K562 (cell line): ENCODE data around the gene PIP5KL1. TPM values are rescaled to one million over a fixed set of nuclear protein-coding genes. Genes with fewer than 3 reads are reported as not detected.

Experiments
- KDM5B ChIP-seq: fragments of 200-600 bp; sonication (generic); IDR thresholded peaks from 2 replicates; pipeline ENCODE4 v1.6.1; 2012; ENCODE audit warnings: low read depth, mild to moderate bottlenecking, moderate library complexity, low read length, control low read depth, inconsistent platforms; ENCODE audit not compliant: insufficient replicate concordance
- KLF1 ChIP-seq: fragments of 450-650 bp; IDR thresholded peaks from 2 replicates; pipeline ENCODE4 v1.6.1; 2016; ENCODE audit warnings: missing genetic modification characterization, missing compliant biosample characterization
- NCOR1 ChIP-seq: fragments of 450-650 bp; IDR thresholded peaks from 2 replicates; pipeline ENCODE4 v1.6.1; 2016; ENCODE audit warnings: mild to moderate bottlenecking, moderate library complexity
- NFRKB ChIP-seq: fragments of 450-650 bp; IDR thresholded peaks from 2 replicates; pipeline ENCODE4 v1.6.1; 2016; ENCODE audit warnings: low read depth
- PKNOX1 ChIP-seq: fragments of 450-650 bp; IDR thresholded peaks from 2 replicates; pipeline ENCODE4 v1.6.1; 2016
- RERE ChIP-seq: sonication (generic); formaldehyde crosslinking; IDR thresholded peaks from 2 replicates; pipeline ENCODE4 v1.8.0; 2023; ENCODE audit warnings: missing genetic modification reagents, mild to moderate bottlenecking, borderline replicate concordance
- SIN3B ChIP-seq: fragments of 450-650 bp; IDR thresholded peaks from 2 replicates; pipeline ENCODE4 v1.6.1; 2017; ENCODE audit warnings: low read depth, mild to moderate bottlenecking, moderate library complexity
- ZBTB2 ChIP-seq: fragments of 450-650 bp; IDR thresholded peaks from 2 replicates; pipeline ENCODE4 v1.6.1; 2016; ENCODE audit warnings: antibody characterized with exemption
- ZBTB43 ChIP-seq: sonication (generic); formaldehyde crosslinking; IDR thresholded peaks from 2 replicates; pipeline ENCODE4 v1.8.0; 2023; ENCODE audit warnings: mild to moderate bottlenecking, missing genetic modification reagents
- ZMIZ1 ChIP-seq, 2 experiments: fragments of 150-350 bp in 1 of 2; IDR thresholded peaks; 2 replicates each; pipeline ENCODE4 v1.6.1; 2012 to 2016; ENCODE audit warnings: low read depth in 2 of 2, low read length in 2 of 2, mild to moderate bottlenecking in 1 of 2, moderate library complexity in 1 of 2
- polyA plus RNA-seq, 8 experiments: library from polyadenylated mRNA; depleted of rRNA in 4 of 8; stranded (reverse) in 5 of 8; unstranded in 3 of 8; fragments of >200 nt; fragmentation: Nextera tagmentation in 2 of 8; fragmentation: Illumina TruSeq in 1 of 8; extraction: Ambion mirVana in 2 of 8; extraction: Trizol in 1 of 8; gene quantifications; 2 replicates each; pipeline versions ENCODE4 v1.2.1 to v1.2.3, GENCODE V29; 2011 to 2014; ENCODE audit warnings: inconsistent platforms in 1 of 8, missing spikeins in 1 of 8
- total RNA-seq, 7 experiments: library from RNA; depleted of rRNA in 6 of 7; stranded (reverse); fragments of >200 nt in 6 of 7; fragmentation: Illumina TruSeq in 2 of 7; extraction: Trizol in 2 of 7; gene quantifications; 2 replicates each; pipeline versions ENCODE4 v1.2.1 to v1.2.3, GENCODE V29; 2011 to 2021; ENCODE audit warnings: low replicate concordance in 1 of 7

The PIP5KL1 gene
- total and polyA plus RNA-seq, 9 of the 15 experiments (the other 6 are each of a cell fraction or from before 2014, with no cell fraction given), result 0.18 to 4.8 (median 1.2) TPM

- TF ChIP-seq ZMIZ1 (IDR thresholded peaks at IDR 0.05; ENCODE audit: low read depth in 2 of 2, low read length in 2 of 2) (no peak), SIN3B (no peak), RERE (CRISPR knock-in tag) (no peak), KLF1 (no peak), PKNOX1 (peak; percentile 15; the same call in 1 of the 2 replicates), ZBTB43 (no peak), ZBTB2 (peak; percentile 81), NCOR1 (no peak), KDM5B (no peak), NFRKB (no peak)
Measured at GRCh38 chr9:127898433-127899127, 32.0 kb downstream of the PIP5KL1 start (continued).
